ENCODE measurements around the gene HS6ST1.
"Not testable (repeated sequence)": the region's sequence is repeated elsewhere in the genome, so short reads cannot be mapped to it uniquely, and the experiment has no call there.

GRCh38 chr2:128252086-128252485 lies 66.6 kb downstream of the HS6ST1 start:
- not testable (repeated sequence) for TF ChIP-seq CTCF (IDR thresholded peaks at IDR 0.05; ENCODE audit: low read length); EZH2 (IDR thresholded peaks at IDR 0.05; ENCODE audit: borderline replicate concordance, low read length)

Measured in OCI-LY1 (cell line).